Tibial nerve (tissue), 4 donors: ENCODE measurements around the gene GBF1. TPM values are rescaled to one million over a fixed set of nuclear protein-coding genes. Genes with fewer than 3 reads are reported as not detected.
"Not testable (repeated sequence)": the region's sequence is repeated elsewhere in the genome, so short reads cannot be mapped to it uniquely, and the experiment has no call there.

ENCODE experiments used
- DNase-seq, 2 donors: peaks; one replicate each; pipeline ENCODE4 v3.0.0-alpha.2; 2019; ENCODE audit warnings: low spot score in 2 of 2
- H3K27ac ChIP-seq, 4 donors: fragments of 200-600 bp; sonication (generic) in 3 of 4; one replicate each; pipeline ENCODE4 v1.5.1; 2017 to 2019; ENCODE audit warnings: mild to moderate bottlenecking in 1 of 4
- H3K27me3 ChIP-seq, 2 donors: fragments of 200-600 bp; sonication (generic) in 1 of 2; one replicate each; pipeline versions ENCODE4 v1.5.1 to v1.6.0; 2017 to 2019
- H3K36me3 ChIP-seq, 3 donors: fragments of 200-600 bp; sonication (generic); one replicate each; pipeline ENCODE4 v1.5.1; 2018 to 2019
- H3K4me1 ChIP-seq, 4 donors: fragments of 200-600 bp; sonication (generic) in 3 of 4; one replicate each; pipeline ENCODE4 v1.5.1; 2017 to 2019
- H3K4me3 ChIP-seq, 4 donors: fragments of 200-600 bp; sonication (generic) in 3 of 4; one replicate each; pipeline ENCODE4 v1.5.1; 2017 to 2019; ENCODE audit warnings: mild to moderate bottlenecking in 1 of 4, moderate library complexity in 1 of 4
- H3K9me3 ChIP-seq, 4 donors: fragments of 200-600 bp; sonication (generic) in 3 of 4; one replicate each; pipeline ENCODE4 v1.5.1; 2017 to 2019
- EP300 ChIP-seq, 2 donors: sonication (generic); formaldehyde crosslinking; IDR thresholded peaks; one replicate each; pipeline ENCODE4 v1.6.1; 2017; ENCODE audit warnings: antibody characterized with exemption in 2 of 2, mild to moderate bottlenecking in 1 of 2
- POLR2A ChIP-seq, 2 donors: fragments of 450-650 bp; IDR thresholded peaks; one replicate each; pipeline ENCODE4 v1.6.1; 2017; ENCODE audit warnings: antibody characterized with exemption in 2 of 2, mild to moderate bottlenecking in 2 of 2, moderate library complexity in 2 of 2
- WGBS, 2 donors: methylation state at CpG; one replicate each; pipeline ENCODE4 v1.1.5; 2018; 5-methylcytosine and 5-hydroxymethylcytosine counted together
- total RNA-seq, 4 donors: library from RNA; depleted of rRNA; stranded (reverse); fragments of >200 nt; gene quantifications; one replicate each; pipeline ENCODE4 v1.1.0, GENCODE V29; 2016
- TF ChIP-seq, protein P1 (sequence below), 5 experiments: fragments of 200-600 bp in 3 of 5; fragments of 450-650 bp in 2 of 5; sonication (generic) in 3 of 5; IDR thresholded peaks; one replicate each; pipeline ENCODE4 v1.5.1; 2016 to 2019; ENCODE audit warnings: antibody characterized with exemption in 5 of 5, mild to moderate bottlenecking in 3 of 5, moderate library complexity in 2 of 5

The GBF1 gene
- total RNA-seq, 4 donors from 2014 or later, result 31.0 to 38.0 (median 36.1) TPM

DNA sequence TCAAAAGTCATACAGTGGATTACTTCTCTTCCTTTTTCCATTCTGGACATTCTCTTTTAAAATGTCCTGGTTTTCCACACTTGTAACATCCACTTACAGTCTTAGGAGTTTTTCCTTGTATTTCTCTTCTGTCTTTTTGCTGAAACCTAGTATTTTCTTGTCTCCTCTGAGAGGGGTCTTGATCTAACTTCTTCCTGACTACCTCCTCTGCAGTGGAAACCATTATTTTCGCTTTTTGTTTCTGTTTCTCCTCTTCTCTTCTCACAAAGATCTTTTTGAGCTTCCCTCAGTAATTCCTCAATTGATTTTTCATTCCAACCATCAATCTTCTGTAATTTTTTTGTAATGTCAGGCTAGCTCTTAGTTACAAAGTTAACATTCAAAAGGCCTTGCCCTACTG, 42.9 kb upstream of the GBF1 start:
- no peak overlapping the region for H3K4me3 ChIP-seq
- WGBS, 2 donors, result 36% methylated on average over 1 of the region's 1 CpG

DNA sequence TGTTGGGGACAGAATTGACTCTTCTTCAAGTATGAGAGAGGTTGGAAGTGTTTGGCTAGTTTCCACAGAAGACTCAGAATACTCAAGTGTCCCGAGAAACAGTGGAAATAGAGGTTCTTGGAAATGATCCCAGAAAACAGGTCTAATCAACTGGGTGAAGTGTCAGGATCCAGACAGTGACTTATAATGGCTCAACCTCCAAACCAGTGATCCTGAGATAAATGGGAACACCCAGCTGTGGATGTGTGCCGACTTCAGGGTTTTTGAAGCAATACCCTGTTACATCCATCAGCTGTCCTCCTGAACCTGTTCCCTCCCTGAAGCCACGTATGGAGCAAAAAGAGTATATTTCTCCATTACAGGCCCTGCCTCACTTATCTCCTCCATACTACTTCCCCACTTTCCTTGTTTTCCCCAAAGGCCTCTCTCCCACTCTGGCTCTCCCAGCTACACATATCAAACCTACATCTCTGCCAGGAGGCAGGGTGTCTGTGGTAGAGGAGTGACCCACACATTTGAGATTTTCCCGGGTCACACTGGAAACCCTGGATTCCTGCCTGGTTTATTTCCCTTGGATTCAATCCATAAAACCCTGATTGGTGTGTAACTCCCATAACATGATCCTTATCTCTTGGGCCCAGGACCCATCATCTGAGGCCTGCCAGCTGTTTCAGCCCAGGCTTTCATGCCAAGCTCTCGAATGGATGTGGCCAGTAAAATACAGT, 36.9 kb upstream of the GBF1 start:
- no peak overlapping the region for H3K4me3 ChIP-seq
- no peaks in the 10 kb centered on the region for H3K36me3 ChIP-seq
- DNase-seq, result no peak
- no peak overlapping the region for H3K27ac ChIP-seq
- TF ChIP-seq, protein P1, sequence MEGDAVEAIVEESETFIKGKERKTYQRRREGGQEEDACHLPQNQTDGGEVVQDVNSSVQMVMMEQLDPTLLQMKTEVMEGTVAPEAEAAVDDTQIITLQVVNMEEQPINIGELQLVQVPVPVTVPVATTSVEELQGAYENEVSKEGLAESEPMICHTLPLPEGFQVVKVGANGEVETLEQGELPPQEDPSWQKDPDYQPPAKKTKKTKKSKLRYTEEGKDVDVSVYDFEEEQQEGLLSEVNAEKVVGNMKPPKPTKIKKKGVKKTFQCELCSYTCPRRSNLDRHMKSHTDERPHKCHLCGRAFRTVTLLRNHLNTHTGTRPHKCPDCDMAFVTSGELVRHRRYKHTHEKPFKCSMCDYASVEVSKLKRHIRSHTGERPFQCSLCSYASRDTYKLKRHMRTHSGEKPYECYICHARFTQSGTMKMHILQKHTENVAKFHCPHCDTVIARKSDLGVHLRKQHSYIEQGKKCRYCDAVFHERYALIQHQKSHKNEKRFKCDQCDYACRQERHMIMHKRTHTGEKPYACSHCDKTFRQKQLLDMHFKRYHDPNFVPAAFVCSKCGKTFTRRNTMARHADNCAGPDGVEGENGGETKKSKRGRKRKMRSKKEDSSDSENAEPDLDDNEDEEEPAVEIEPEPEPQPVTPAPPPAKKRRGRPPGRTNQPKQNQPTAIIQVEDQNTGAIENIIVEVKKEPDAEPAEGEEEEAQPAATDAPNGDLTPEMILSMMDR (IDR thresholded peaks at IDR 0.05), result no peak
- TF ChIP-seq EP300 (IDR thresholded peaks at IDR 0.05) (no peak), POLR2A (IDR thresholded peaks at IDR 0.05) (no peak)
- H3K9me3 ChIP-seq, result peaks cover 0 to 13% (median 1%) of the 10 kb centered on the region in 4 donors
- no peaks in the 10 kb centered on the region for H3K27me3 ChIP-seq
- H3K4me1 ChIP-seq, result no peaks in the 10 kb centered on the region
- 51 to 52% methylated on average over 5 of the region's 5 CpGs for WGBS, 2 donors

More for the DNA sequence above, 42.9 kb upstream of the GBF1 start:
- Histone ChIP-seq H3K36me3 (no peaks in the 10 kb centered on the region), H3K4me1 (no peaks in the 10 kb centered on the region), H3K27ac (no peak overlapping the region), H3K27me3 (no peaks in the 10 kb centered on the region), H3K9me3 (peaks cover 0 to 16% (median 1%) of the 10 kb centered on the region in 4 donors)
- no peak for DNase-seq
- TF ChIP-seq EP300 (IDR thresholded peaks at IDR 0.05) (no peak), POLR2A (IDR thresholded peaks at IDR 0.05) (no peak)
- TF ChIP-seq, protein P1 (IDR thresholded peaks at IDR 0.05), result no peak

DNA sequence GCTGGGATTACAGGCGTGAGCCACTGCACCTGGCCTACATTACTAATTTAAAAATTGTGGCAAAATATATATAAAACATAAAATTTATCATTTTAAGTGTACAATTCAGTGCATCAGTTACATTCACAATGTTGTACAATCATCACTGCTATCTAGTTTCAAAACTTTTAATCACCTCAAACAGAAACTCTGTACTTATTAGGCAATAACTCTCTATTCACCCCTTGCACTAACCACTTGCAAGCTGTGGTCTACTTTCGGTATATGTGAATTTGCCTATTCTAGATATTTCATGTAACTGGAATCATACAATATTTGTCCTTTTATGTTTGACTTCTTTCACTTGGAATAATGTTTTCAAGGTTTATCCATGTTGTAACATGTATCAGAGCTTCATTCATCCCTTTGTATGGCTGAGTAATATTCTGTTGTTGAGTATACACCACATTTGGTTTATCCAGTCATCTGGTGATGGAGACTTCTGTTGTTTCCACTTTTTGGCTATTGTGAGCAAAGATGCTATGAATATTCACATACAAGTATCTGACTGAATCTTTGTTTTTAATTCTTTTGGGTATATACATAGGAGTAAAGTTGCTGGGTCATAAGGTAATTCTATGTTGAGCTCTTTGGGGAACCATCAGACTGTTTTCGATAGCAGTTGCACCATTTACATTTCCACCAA, 33.6 kb upstream of the GBF1 start:
- Histone ChIP-seq H3K9me3 (no peaks in the 10 kb centered on the region), H3K27ac (no peak overlapping the region), H3K4me3 (no peak overlapping the region), H3K4me1 (no peaks in the 10 kb centered on the region), H3K36me3 (no peaks in the 10 kb centered on the region), H3K27me3 (no peaks in the 10 kb centered on the region)
- no peak for DNase-seq
- TF ChIP-seq POLR2A (IDR thresholded peaks at IDR 0.05) (no peak), EP300 (IDR thresholded peaks at IDR 0.05) (no peak)
- TF ChIP-seq, protein P1 (IDR thresholded peaks at IDR 0.05), result no peak
- WGBS, 2 donors, result 80 to 87% methylated on average over 3 of the region's 3 CpGs

DNA sequence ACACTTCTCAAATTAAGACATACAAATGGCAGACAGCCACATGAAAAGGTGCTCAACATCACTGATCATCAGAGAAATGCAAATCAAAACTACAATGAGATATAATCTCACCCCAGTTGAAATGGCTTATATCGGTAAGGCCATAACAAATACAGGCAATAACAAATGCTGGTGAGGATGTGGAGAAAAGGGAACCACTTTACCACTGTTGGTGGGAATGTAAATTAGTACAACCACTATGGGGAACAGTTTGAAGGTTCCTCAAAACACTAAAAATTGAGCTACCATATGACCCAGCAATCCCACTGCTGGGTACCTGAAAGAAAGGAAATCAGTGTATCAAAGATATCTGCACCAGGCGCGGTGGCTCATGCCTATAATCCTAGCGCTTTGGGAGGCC, 31.7 kb upstream of the GBF1 start:
- 66 to 82% methylated on average over 4 of the region's 4 CpGs for WGBS, 2 donors

DNA sequence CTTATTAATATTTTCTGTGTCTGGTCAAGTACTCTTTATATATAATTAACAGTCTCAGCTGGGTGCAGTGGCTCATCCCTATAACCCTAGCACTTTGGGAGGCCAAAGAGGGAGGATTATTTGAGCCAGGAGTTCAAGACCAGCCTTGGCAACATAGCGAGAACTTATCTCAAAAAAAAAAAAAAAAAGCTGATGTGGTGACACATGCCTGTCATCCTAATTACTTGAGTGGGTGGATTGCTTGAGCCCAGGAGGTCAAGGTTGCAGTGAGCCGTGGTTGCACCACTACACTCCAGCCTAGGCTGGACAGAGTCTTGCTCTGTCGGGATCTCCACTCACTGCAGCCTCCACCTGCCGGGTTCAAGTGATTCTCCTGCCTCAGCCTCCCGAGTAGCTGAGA, 26.0 kb upstream of the GBF1 start:
- H3K27ac ChIP-seq, result no peak overlapping the region
- WGBS, 2 donors, result 80 to 85% methylated on average over 5 of the region's 5 CpGs
- H3K4me1 ChIP-seq, result no peaks in the 10 kb centered on the region
- no peak for DNase-seq
- no peaks in the 10 kb centered on the region for H3K36me3 ChIP-seq
- TF ChIP-seq, protein P1 (IDR thresholded peaks at IDR 0.05), result no peak
- no peak for TF ChIP-seq POLR2A (IDR thresholded peaks at IDR 0.05)
- TF ChIP-seq EP300 (IDR thresholded peaks at IDR 0.05), result no peak
- peaks cover 0 to 4% of the 10 kb centered on the region in 2 donors for H3K27me3 ChIP-seq
- H3K9me3 ChIP-seq, result no peaks in the 10 kb centered on the region
- H3K4me3 ChIP-seq, result no peak overlapping the region

More for the DNA sequence above, 31.7 kb upstream of the GBF1 start:
- not testable (repeated sequence) for H3K4me1 ChIP-seq, H3K4me3 ChIP-seq, H3K27me3 ChIP-seq, H3K36me3 ChIP-seq, DNase-seq, H3K9me3 ChIP-seq, H3K27ac ChIP-seq
